Measurements from ENCODE around the gene LHX4. TPM values are rescaled to one million over a fixed set of nuclear protein-coding genes. Genes with fewer than 3 reads are reported as not detected.

LHX4 gene
- total and polyA plus RNA-seq, 2 of the 4 experiments (the other 2 are of a cell fraction) = 0.05 to 0.18 TPM

- Histone ChIP-seq H3K4ac (ENCODE audit: low read depth, low read length) (no peak overlapping the region), H3K79me1 (ENCODE audit: low read depth in 1 of 2, low read length in 2 of 2) (peaks cover 10 to 47% of the 10 kb centered on the region in 2 experiments; a peak in 2 of 4 replicates), H3K9me3 (ENCODE audit: control insufficient read depth, insufficient read depth, low read length) (no peaks in the 10 kb centered on the region), H3K4me3 (ENCODE audit: insufficient read depth, low read depth, low read length) (no peak overlapping the region), H3K36me3 (ENCODE audit: control insufficient read depth, insufficient read depth, low read length) (peaks cover 100% of the 10 kb centered on the region), H3K18ac (ENCODE audit: low read depth, low read length) (no peak overlapping the region), H4K8ac (ENCODE audit: low read depth in 2 of 2, low read length in 2 of 2) (no peak overlapping the region), H2AK5ac (ENCODE audit: low read depth, low read length) (no peak overlapping the region), H3K9me1 (ENCODE audit: insufficient read depth, low read length) (peaks cover 5% of the 10 kb centered on the region; the same call in 1 of the 2 replicates), H2BK20ac (ENCODE audit: low read depth, low read length) (no peak overlapping the region), H2AK9ac (replicated peaks; ENCODE audit: low read depth, low read length, poor library complexity) (no peak overlapping the region), H2BK120ac (ENCODE audit: low read depth, low read length) (no peak overlapping the region), H3K23ac (ENCODE audit: low read depth, low read length) (no peak overlapping the region), H3K9ac (ENCODE audit: low read depth, low read length) (no peak overlapping the region), H3K27me3 (ENCODE audit: control insufficient read depth, insufficient read depth, low read length) (no peaks in the 10 kb centered on the region), H3K56ac (ENCODE audit: extremely low read depth, insufficient read depth, low read length) (no peak overlapping the region), H2BK5ac (ENCODE audit: low read depth, low read length, poor library complexity, severe bottlenecking) (no peak overlapping the region), H4K91ac (ENCODE audit: insufficient read depth, low read depth, low read length) (no peak overlapping the region), H3K14ac (replicated peaks; ENCODE audit: low read depth, low read length) (no peak overlapping the region), H2AFZ (replicated peaks; ENCODE audit: low read length, poor library complexity) (no peak overlapping the region), H3K4me1 (ENCODE audit: control insufficient read depth, insufficient read depth, low read length) (no peaks in the 10 kb centered on the region), H4K20me1 (ENCODE audit: insufficient read depth, low read length) (peaks cover 85% of the 10 kb centered on the region), H4K5ac (ENCODE audit: low read depth, low read length) (no peak overlapping the region), H2BK15ac (ENCODE audit: low read depth, low read length) (no peak overlapping the region), H3K27ac (ENCODE audit: insufficient read depth, low read length) (no peak overlapping the region), H3K4me2 (ENCODE audit: low read depth, low read length) (no peak overlapping the region)
- ChIA-PET POLR2A (ENCODE audit: unreplicated experiment) (no interaction called here), CTCF (interaction anchor here (0.8 kb wide), 1 partner anchor 284 kb away, joined by 4 read pairs; no protein-coding TSS in a partner anchor)
- in situ Hi-C loops (cut with MboI; ENCODE audit: low sequenced_read_pairs) (no loop called here), dilution Hi-C loops (cut with HindIII; ENCODE audit: low sequenced_read_pairs, unreplicated experiment) (no loop called here), intact Hi-C loops (cut with micrococcal nuclease) (no loop called here)
- DNase-seq (no peak), ATAC-seq (ENCODE audit: low read depth) (no peak)
- TF ChIP-seq SMC3 (IDR thresholded peaks at IDR 0.05; ENCODE audit: low read depth, low read length) = no peak
- no peak for TF ChIP-seq CEBPB (IDR thresholded peaks at IDR 0.05; ENCODE audit: low read depth, low read length)
- no peak for TF ChIP-seq RAD21 (IDR thresholded peaks at IDR 0.05; ENCODE audit: low read length)
- no peak for TF ChIP-seq NFE2L2 (IDR thresholded peaks at IDR 0.05; ENCODE audit: low read depth, low read length)
- no peak for TF ChIP-seq RCOR1 (IDR thresholded peaks at IDR 0.05; ENCODE audit: insufficient replicate concordance, low read length)
- TF ChIP-seq MXI1 (IDR thresholded peaks at IDR 0.05; ENCODE audit: borderline replicate concordance, low read depth, low read length) = no peak
- no peak for TF ChIP-seq CTCF (conservative IDR thresholded peaks at IDR 0.05; ENCODE audit: low read depth, low read length)
- no peak for TF ChIP-seq MAFK (IDR thresholded peaks at IDR 0.05; ENCODE audit: low read depth, low read length)
- no peak for TF ChIP-seq RFX5 (IDR thresholded peaks at IDR 0.05; ENCODE audit: low read depth, low read length)
- no peak for TF ChIP-seq ELK1 (IDR thresholded peaks at IDR 0.05; ENCODE audit: borderline replicate concordance, low read depth, low read length)
- TF ChIP-seq FOS (IDR thresholded peaks at IDR 0.05; ENCODE audit: low read depth, low read length) = no peak
- no peak for TF ChIP-seq USF2 (IDR thresholded peaks at IDR 0.05; ENCODE audit: low read depth, low read length)
- no peak for TF ChIP-seq BHLHE40 (IDR thresholded peaks at IDR 0.05; ENCODE audit: low read depth, low read length)
- no peak for TF ChIP-seq MAZ (IDR thresholded peaks at IDR 0.05; ENCODE audit: borderline replicate concordance, low read depth, low read length)
- TF ChIP-seq POLR2A (IDR thresholded peaks at IDR 0.05; ENCODE audit: low read depth, low read length) = no peak
- TF ChIP-seq CHD1 (IDR thresholded peaks at IDR 0.05; ENCODE audit: low read depth, low read length) = no peak
- no TSS peak for BruUV-seq (replicated peaks)
- 77% methylated on average over 4 of the region's 19 CpGs; no CpG with 5 or more reads in 1 of the 2 experiments for WGBS, 2 experiments (ENCODE audit: extremely low coverage in 2 of 2, insufficient read length in 1 of 2)
Measured at GRCh38 chr1:180194546-180195207, 35.4 kb upstream of the LHX4 start.

All from IMR-90 (cell line).